Colonic mucosa (tissue), 4 donors: Measurements from ENCODE around the gene SENP2. TPM values are rescaled to one million over a fixed set of nuclear protein-coding genes. Genes with fewer than 3 reads are reported as not detected.
"Not testable (repeated sequence)": the region's sequence is repeated elsewhere in the genome, so short reads cannot be mapped to it uniquely, and the experiment has no call there.

Source experiments
- DNase-seq: peaks from one replicate; pipeline ENCODE4 v3.0.0-alpha.2; 2020
- H3K27ac ChIP-seq: fragments of 200-600 bp; one replicate; pipeline ENCODE4 v1.8.0; 2021
- H3K27me3 ChIP-seq: fragments of 200-600 bp; one replicate; pipeline ENCODE4 v1.8.0; 2021
- H3K36me3 ChIP-seq: fragments of 200-600 bp; one replicate; pipeline ENCODE4 v1.8.0; 2021
- H3K4me1 ChIP-seq: fragments of 200-600 bp; one replicate; pipeline ENCODE4 v1.8.0; 2021; ENCODE audit warnings: mild to moderate bottlenecking
- H3K4me3 ChIP-seq: fragments of 200-600 bp; one replicate; pipeline ENCODE4 v1.8.0; 2021
- H3K9ac ChIP-seq, 2 donors: one replicate each; pipeline ENCODE4 v1.7.0; 2013; ENCODE audit warnings: control low read depth in 2 of 2, low read depth in 2 of 2, low read length in 2 of 2
- H3K9me3 ChIP-seq: fragments of 200-600 bp; one replicate; pipeline ENCODE4 v1.8.0; 2021
- CTCF ChIP-seq: fragments of 200-600 bp; IDR thresholded peaks from one replicate; pipeline ENCODE4 v1.8.0; 2022; ENCODE audit warnings: antibody characterized with exemption, mild to moderate bottlenecking
- intact Hi-C: fragments of 100-400 bp; cut with DNase I; formaldehyde crosslinking; loops from one replicate; pipeline ENCODE4 v1.14.1; 2022
- total RNA-seq, 2 donors: library from RNA; stranded (reverse); fragmentation: NEBNext Ultra II Directional in 1 of 2; extraction: Animal tissue kit (Norgen Biotek cat#: 25700) in 1 of 2; gene quantifications; one replicate each; pipeline ENCODE4 v1.2.1, GENCODE V29; 2021
- donor health status: healthy.
- donor health status: DM: no; HTN: no; CAD: no.
- donor health status: DM: no; HTN: no; CAD: no.

The SENP2 gene
- total RNA-seq, 2 donors from 2014 or later, result 28.6 to 30.3 TPM

- Histone ChIP-seq H3K36me3 (no peaks in the 10 kb centered on the region), H3K4me3 (no peak overlapping the region), H3K9ac (no peak overlapping the region), H3K9me3 (no peaks in the 10 kb centered on the region), H3K27ac (no peak overlapping the region), H3K4me1 (no peaks in the 10 kb centered on the region), H3K27me3 (no peaks in the 10 kb centered on the region)
- DNase-seq, result no peak
- no peak for TF ChIP-seq CTCF
- intact Hi-C loops, result no loop called here
These were observed 72.4 kb downstream of the SENP2 start for GRCh38 chr3:185658504-185658912.

- Histone ChIP-seq H3K36me3 (no peaks in the 10 kb centered on the region), H3K27me3 (no peaks in the 10 kb centered on the region), H3K9ac (no peak overlapping the region), H3K4me3 (no peak overlapping the region), H3K4me1 (no peaks in the 10 kb centered on the region), H3K27ac (no peak overlapping the region), H3K9me3 (no peaks in the 10 kb centered on the region)
- DNase-seq, result no peak
- no peak for TF ChIP-seq CTCF
- intact Hi-C loops, result no loop called here
These were observed 72.8 kb downstream of the SENP2 start for GRCh38 chr3:185658943-185659342.

DNA sequence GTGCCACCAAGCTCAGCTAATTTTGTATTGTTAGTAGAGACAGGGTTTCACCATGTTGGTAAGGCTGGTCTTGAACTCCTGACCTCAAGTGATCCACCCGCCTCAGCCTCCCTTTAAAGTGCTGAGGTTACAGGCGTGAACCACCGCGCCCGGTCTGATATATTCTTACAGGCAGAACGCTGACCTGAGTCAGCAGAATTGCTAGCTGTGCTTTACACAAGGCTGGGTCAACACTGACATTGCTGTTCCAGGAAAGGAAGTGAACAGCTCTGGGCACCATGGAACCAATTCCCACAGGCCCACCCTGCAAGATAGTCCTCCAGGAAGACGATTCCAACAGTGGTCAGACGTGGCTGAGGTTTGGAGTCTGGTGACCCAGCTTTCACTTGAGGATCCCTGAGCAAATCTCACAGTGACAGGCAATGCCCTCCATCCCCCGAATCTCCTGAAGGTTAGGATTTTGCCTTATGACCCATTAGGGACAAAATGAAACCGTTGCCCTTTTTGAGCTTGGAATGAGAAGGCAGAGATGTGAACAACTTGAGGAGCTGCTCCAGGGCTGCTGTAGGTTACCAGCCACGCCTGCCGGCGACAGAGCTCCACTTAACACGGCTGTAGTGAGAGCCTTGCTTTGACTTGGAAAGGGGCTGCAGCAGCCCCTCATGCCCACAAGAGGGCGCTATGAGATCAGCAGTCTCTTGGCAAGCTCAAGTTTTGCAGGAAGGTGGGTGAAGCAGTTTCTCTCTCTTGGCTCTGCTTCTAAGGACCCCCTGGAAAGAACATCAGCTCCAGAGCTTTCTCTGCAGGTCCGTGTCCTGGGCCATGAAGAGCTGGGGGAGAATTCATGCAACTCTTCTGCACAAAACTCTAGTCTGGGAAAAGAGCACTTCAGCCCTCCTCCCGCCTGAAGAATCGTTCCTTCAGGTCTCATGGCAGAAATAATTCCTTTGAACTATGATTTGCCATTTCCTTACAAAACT lies 74.1 kb downstream of the SENP2 start:
- H3K4me1 ChIP-seq, result no peaks in the 10 kb centered on the region
- H3K27ac ChIP-seq, result no peak overlapping the region
- intact Hi-C loops, result loop anchor here (5.0 kb wide), 1 partner anchor 107 kb away; no protein-coding TSS in a partner anchor

DNA sequence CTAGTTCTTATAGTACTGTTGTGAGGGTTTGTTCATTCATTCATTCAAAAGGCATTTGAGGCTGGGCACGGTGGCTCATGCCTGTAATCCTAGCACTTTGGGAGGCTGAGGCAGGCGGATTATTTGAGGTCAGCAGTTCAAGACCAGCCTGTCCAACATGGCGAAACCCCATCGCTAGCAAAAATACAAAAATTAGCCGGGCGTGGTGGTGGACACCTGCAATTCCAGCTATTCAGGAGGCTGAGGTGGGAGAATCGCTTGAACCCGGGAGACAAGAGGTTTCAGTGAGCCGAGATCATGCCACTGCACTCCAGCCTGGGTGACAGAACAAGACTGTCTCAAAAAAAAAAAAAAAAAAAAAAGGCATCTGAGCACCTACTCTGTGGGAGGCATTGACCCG lies 75.2 kb downstream of the SENP2 start:
- not testable (repeated sequence) for H3K36me3 ChIP-seq, H3K9ac ChIP-seq
- intact Hi-C loops, result loop anchor here (5.0 kb wide), 1 partner anchor 106 kb away; no protein-coding TSS in a partner anchor

More for the DNA sequence above, 74.1 kb downstream of the SENP2 start:
- no peaks in the 10 kb centered on the region for H3K27me3 ChIP-seq
- H3K4me3 ChIP-seq, result no peak overlapping the region
- no peaks in the 10 kb centered on the region for H3K9me3 ChIP-seq
- H3K36me3 ChIP-seq, result no peaks in the 10 kb centered on the region
- DNase-seq, result peak; percentile 77
- peak; percentile 97 for TF ChIP-seq CTCF
- peak overlapping the region in 1 of 2 donors; percentile 51 for H3K9ac ChIP-seq

GRCh38 chr3:185661772-185662171 lies 75.7 kb downstream of the SENP2 start:
- DNase-seq, result no peak
- H3K4me3 ChIP-seq, result no peak overlapping the region
- H3K27me3 ChIP-seq, result no peaks in the 10 kb centered on the region
- H3K4me1 ChIP-seq, result no peaks in the 10 kb centered on the region
- TF ChIP-seq CTCF, result no peak
- no peaks in the 10 kb centered on the region for H3K36me3 ChIP-seq
- intact Hi-C loops, result loop anchor here (5.0 kb wide), 1 partner anchor 106 kb away; no protein-coding TSS in a partner anchor
- H3K9me3 ChIP-seq, result no peaks in the 10 kb centered on the region
- no peak overlapping the region for H3K9ac ChIP-seq
- no peak overlapping the region for H3K27ac ChIP-seq

More for the DNA sequence above, 75.2 kb downstream of the SENP2 start:
- not testable (repeated sequence) for H3K4me1 ChIP-seq, H3K27ac ChIP-seq, H3K4me3 ChIP-seq, H3K27me3 ChIP-seq, DNase-seq, H3K9me3 ChIP-seq

DNA sequence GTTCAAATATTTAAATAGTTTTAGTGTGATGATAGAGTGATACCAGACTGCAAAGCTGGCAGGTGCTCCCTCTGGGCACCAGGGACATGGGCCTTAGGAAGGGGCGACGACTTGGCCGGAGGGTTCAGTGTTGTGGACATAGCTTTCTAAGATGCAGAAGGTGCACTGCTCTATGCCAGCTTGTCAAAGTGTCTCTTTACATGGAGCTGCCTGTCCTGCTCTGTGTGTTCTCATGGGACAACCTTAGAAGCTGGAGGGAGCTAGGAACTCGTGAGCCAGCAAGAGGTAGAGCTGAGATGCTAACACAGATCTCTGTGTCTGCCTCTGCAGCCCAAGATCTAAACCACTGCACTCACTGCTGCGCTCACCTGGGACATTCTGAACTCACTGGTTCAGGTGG lies 77.8 kb downstream of the SENP2 start:
- H3K4me1 ChIP-seq, result no peaks in the 10 kb centered on the region
- intact Hi-C loops, result loop anchor here (5.0 kb wide), 1 partner anchor 103 kb away; no protein-coding TSS in a partner anchor

More for the DNA sequence above, 77.8 kb downstream of the SENP2 start:
- H3K9ac ChIP-seq, result no peak overlapping the region
- H3K9me3 ChIP-seq, result no peaks in the 10 kb centered on the region
- no peak for DNase-seq
- H3K27me3 ChIP-seq, result no peaks in the 10 kb centered on the region
- TF ChIP-seq CTCF, result no peak
- no peaks in the 10 kb centered on the region for H3K36me3 ChIP-seq
- no peak overlapping the region for H3K4me3 ChIP-seq
- H3K27ac ChIP-seq, result no peak overlapping the region
